Breast epithelium (tissue), 4 donors: ENCODE results near the gene ROBO2. TPM values are rescaled to one million over a fixed set of nuclear protein-coding genes. Genes with fewer than 3 reads are reported as not detected.

Source experiments
- DNase-seq, 2 donors: peaks; one replicate each; pipeline ENCODE4 v3.0.0-alpha.2; 2019; ENCODE audit warnings: low spot score in 2 of 2
- H3K27ac ChIP-seq, 2 donors: fragments of 200-600 bp; sonication (generic) in 1 of 2; one replicate each; pipeline ENCODE4 v1.5.1; 2016 to 2019; ENCODE audit warnings: mild to moderate bottlenecking in 1 of 2
- H3K27me3 ChIP-seq, 2 donors: fragments of 200-600 bp; sonication (generic) in 1 of 2; one replicate each; pipeline versions ENCODE4 v1.5.1 to v1.6.0; 2017 to 2019; ENCODE audit warnings: control low read depth in 1 of 2, mild to moderate bottlenecking in 1 of 2
- H3K36me3 ChIP-seq: fragments of 200-600 bp; one replicate; pipeline ENCODE4 v1.5.1; 2019
- H3K4me1 ChIP-seq, 2 donors: fragments of 200-600 bp; sonication (generic); one replicate each; pipeline ENCODE4 v1.5.1; 2016 to 2019; ENCODE audit warnings: control low read depth in 1 of 2
- H3K4me3 ChIP-seq, 3 donors: fragments of 200-600 bp; sonication (generic); 1 replicate in 2 of 3; 2 replicates in 1 of 3; pipeline ENCODE4 v1.5.1; 2016 to 2019; ENCODE audit warnings: mild to moderate bottlenecking in 3 of 3, moderate library complexity in 2 of 3
- H3K9me3 ChIP-seq, 2 donors: fragments of 200-600 bp; sonication (generic) in 1 of 2; one replicate each; pipeline ENCODE4 v1.5.1; 2016 to 2019; ENCODE audit warnings: control low read depth in 1 of 2
- POLR2A ChIP-seq: fragments of 450-650 bp; IDR thresholded peaks from one replicate; pipeline ENCODE4 v1.6.1; 2016; ENCODE audit warnings: antibody characterized with exemption, mild to moderate bottlenecking, moderate library complexity
- POLR2AphosphoS5 ChIP-seq, 3 donors: sonication (generic); formaldehyde crosslinking; IDR thresholded peaks; one replicate each; pipeline ENCODE4 v1.6.1; 2017; ENCODE audit warnings: antibody characterized with exemption in 3 of 3
- intact Hi-C: fragments of 100-400 bp; cut with DNase I; formaldehyde crosslinking; loops from one replicate; pipeline ENCODE4 v1.15.1; 2023; ENCODE audit warnings: low total_unique reads
- total RNA-seq, 3 donors: library from RNA; depleted of rRNA; stranded (reverse); fragments of >200 nt; gene quantifications; one replicate each; pipeline ENCODE4 v1.1.0, GENCODE V29; 2016
- TF ChIP-seq, protein P1 (sequence below), 3 donors: fragments of 450-650 bp; IDR thresholded peaks; one replicate each; pipeline ENCODE4 v1.5.1; 2016 to 2017; ENCODE audit warnings: antibody characterized with exemption in 3 of 3, mild to moderate bottlenecking in 3 of 3, moderate library complexity in 3 of 3

The ROBO2 gene
- total RNA-seq, 3 donors from 2014 or later, result 0.98 to 1.4 (median 1.3) TPM

- Histone ChIP-seq H3K27me3 (no peaks in the 10 kb centered on the region), H3K27ac (no peak overlapping the region), H3K4me1 (no peaks in the 10 kb centered on the region), H3K4me3 (no peak overlapping the region), H3K9me3 (no peaks in the 10 kb centered on the region), H3K36me3 (no peaks in the 10 kb centered on the region)
- no peak for DNase-seq
- TF ChIP-seq POLR2AphosphoS5 (IDR thresholded peaks at IDR 0.05) (no peak), POLR2A (no peak)
- TF ChIP-seq, protein P1, sequence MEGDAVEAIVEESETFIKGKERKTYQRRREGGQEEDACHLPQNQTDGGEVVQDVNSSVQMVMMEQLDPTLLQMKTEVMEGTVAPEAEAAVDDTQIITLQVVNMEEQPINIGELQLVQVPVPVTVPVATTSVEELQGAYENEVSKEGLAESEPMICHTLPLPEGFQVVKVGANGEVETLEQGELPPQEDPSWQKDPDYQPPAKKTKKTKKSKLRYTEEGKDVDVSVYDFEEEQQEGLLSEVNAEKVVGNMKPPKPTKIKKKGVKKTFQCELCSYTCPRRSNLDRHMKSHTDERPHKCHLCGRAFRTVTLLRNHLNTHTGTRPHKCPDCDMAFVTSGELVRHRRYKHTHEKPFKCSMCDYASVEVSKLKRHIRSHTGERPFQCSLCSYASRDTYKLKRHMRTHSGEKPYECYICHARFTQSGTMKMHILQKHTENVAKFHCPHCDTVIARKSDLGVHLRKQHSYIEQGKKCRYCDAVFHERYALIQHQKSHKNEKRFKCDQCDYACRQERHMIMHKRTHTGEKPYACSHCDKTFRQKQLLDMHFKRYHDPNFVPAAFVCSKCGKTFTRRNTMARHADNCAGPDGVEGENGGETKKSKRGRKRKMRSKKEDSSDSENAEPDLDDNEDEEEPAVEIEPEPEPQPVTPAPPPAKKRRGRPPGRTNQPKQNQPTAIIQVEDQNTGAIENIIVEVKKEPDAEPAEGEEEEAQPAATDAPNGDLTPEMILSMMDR (IDR thresholded peaks at IDR 0.05), result no peak
- intact Hi-C loops, result no loop called here
Measured at GRCh38 chr3:77096966-77097890, 57.3 kb downstream of the ROBO2 start.

GRCh38 chr3:77102951-77103769, 63.3 kb downstream of the ROBO2 start:
- TF ChIP-seq, protein P1 (IDR thresholded peaks at IDR 0.05), result no peak
- no peak for TF ChIP-seq POLR2A
- no peak for TF ChIP-seq POLR2AphosphoS5 (IDR thresholded peaks at IDR 0.05)
- Histone ChIP-seq H3K27me3 (no peaks in the 10 kb centered on the region), H3K36me3 (no peaks in the 10 kb centered on the region), H3K9me3 (no peaks in the 10 kb centered on the region), H3K4me1 (no peaks in the 10 kb centered on the region), H3K27ac (no peak overlapping the region), H3K4me3 (no peak overlapping the region)
- intact Hi-C loops, result no loop called here
- DNase-seq, result no peak

DNA sequence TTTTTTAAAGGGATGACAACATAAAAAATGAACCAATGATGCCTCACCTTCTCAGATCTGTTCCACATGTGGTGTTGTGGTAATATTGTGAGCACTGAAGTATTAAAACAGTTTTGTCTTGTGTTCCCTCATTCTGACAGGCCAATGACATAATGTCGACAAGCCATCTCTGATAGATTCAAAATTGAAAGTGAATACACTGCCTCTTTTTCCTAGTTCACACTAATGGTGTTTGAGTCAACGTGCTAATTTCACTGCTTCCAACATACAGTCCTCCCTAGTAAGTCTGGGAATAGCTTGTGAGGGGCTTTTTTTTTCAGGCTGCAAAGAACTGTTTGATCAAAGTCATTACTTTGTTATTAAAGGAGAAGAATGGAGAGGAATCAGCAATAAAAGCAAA, 82.8 kb downstream of the ROBO2 start:
- no peaks in the 10 kb centered on the region for H3K9me3 ChIP-seq
- H3K27me3 ChIP-seq, result no peaks in the 10 kb centered on the region
- no peak overlapping the region for H3K27ac ChIP-seq
- H3K4me1 ChIP-seq, result no peaks in the 10 kb centered on the region
- intact Hi-C loops, result no loop called here
- no peak overlapping the region for H3K4me3 ChIP-seq
- TF ChIP-seq POLR2A, result no peak
- TF ChIP-seq, protein P1 (IDR thresholded peaks at IDR 0.05), result no peak
- no peak for TF ChIP-seq POLR2AphosphoS5 (IDR thresholded peaks at IDR 0.05)
- DNase-seq, result no peak
- H3K36me3 ChIP-seq, result no peaks in the 10 kb centered on the region

GRCh38 chr3:77125966-77126365, 86.1 kb downstream of the ROBO2 start:
- H3K27me3 ChIP-seq, result no peaks in the 10 kb centered on the region
- TF ChIP-seq POLR2AphosphoS5 (IDR thresholded peaks at IDR 0.05), result no peak
- TF ChIP-seq, protein P1 (IDR thresholded peaks at IDR 0.05), result no peak
- no peak for TF ChIP-seq POLR2A
- DNase-seq, result no peak
- H3K36me3 ChIP-seq, result no peaks in the 10 kb centered on the region
- H3K27ac ChIP-seq, result no peak overlapping the region
- H3K4me1 ChIP-seq, result no peaks in the 10 kb centered on the region
- no peaks in the 10 kb centered on the region for H3K9me3 ChIP-seq
- intact Hi-C loops, result no loop called here
- no peak overlapping the region for H3K4me3 ChIP-seq

DNA sequence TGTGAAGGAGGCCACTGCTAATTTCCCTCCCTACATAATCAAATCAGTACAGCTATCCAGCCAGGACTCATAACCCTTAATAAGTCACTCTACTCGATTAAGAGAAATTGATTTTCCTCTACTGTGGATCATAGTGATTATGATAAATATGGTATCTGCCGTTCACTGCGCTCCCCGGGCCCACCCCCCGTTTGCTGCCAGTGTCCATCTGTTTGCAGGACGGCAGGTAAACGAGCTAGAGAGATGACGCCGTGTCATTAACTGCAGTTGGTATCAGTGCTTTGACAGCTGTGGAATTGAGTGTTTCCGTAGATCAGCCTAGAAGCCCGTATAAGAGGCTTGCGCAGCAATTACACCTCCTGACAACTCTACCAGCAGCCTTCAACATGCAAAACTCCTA, 94.9 kb downstream of the ROBO2 start:
- Histone ChIP-seq H3K36me3 (no peaks in the 10 kb centered on the region), H3K4me3 (no peak overlapping the region), H3K9me3 (peaks cover 4 to 7% of the 10 kb centered on the region in 2 donors), H3K27me3 (no peaks in the 10 kb centered on the region), H3K27ac (no peak overlapping the region), H3K4me1 (no peaks in the 10 kb centered on the region)
- intact Hi-C loops, result no loop called here
- DNase-seq, result no peak
- TF ChIP-seq POLR2AphosphoS5 (IDR thresholded peaks at IDR 0.05), result no peak
- TF ChIP-seq, protein P1 (IDR thresholded peaks at IDR 0.05), result no peak
- no peak for TF ChIP-seq POLR2A
